ENCODE data around the gene GPR84. TPM values are rescaled to one million over a fixed set of nuclear protein-coding genes. Genes with fewer than 3 reads are reported as not detected.

GPR84 gene
- total and polyA plus RNA-seq, 9 of the 15 experiments (the other 6 are each of a cell fraction or from before 2014, with no cell fraction given): 0.07 to 0.18 (median 0.11) TPM; not detected in 5

GRCh38 chr12:54370171-54370730 is 6.0 kb upstream of the GPR84 start (continued):
- TF ChIP-seq UBTF (IDR thresholded peaks at IDR 0.05; ENCODE audit: borderline replicate concordance in 1 of 2, low read depth in 2 of 2, low read length in 2 of 2) (peak in 1 of 2 experiments; percentile 81; a peak in 1 of 4 replicates), ZBTB7A (IDR thresholded peaks at IDR 0.05; ENCODE audit: borderline replicate concordance, control insufficient read depth, low read depth, low read length) (peak; percentile 79; the same call in 1 of the 2 replicates), CREM (IDR thresholded peaks at IDR 0.05; ENCODE audit: low read depth) (peak; percentile 62; the same call in 1 of the 2 replicates), PHB2 (IDR thresholded peaks at IDR 0.05; ENCODE audit: low read depth) (no peak), ETS1 (conservative IDR thresholded peaks at IDR 0.05; ENCODE audit: control insufficient read depth, low read depth, low read length) (peak; percentile 76), ERF (CRISPR knock-in tag; IDR thresholded peaks at IDR 0.05) (no peak), WHSC1 (IDR thresholded peaks at IDR 0.05; ENCODE audit: low read length) (no peak), NR3C1 (CRISPR knock-in tag; IDR thresholded peaks at IDR 0.05) (no peak), MLLT1 (IDR thresholded peaks at IDR 0.05) (peak; percentile 26 to 46; a peak in 1 of 4 replicates), ZC3H8 (IDR thresholded peaks at IDR 0.05) (no peak), NFRKB (IDR thresholded peaks at IDR 0.05; ENCODE audit: low read depth) (no peak), JUND (IDR thresholded peaks at IDR 0.05; ENCODE audit: borderline replicate concordance, low read depth, low read length) (0 out of 2 replicates have a peak, but pooled peaks have one; percentile 12), JUND (tag; IDR thresholded peaks at IDR 0.05; ENCODE audit: borderline replicate concordance, low read depth, low read length) (no peak), CTCF (IDR thresholded peaks at IDR 0.05 in 2 of 3, conservative IDR thresholded peaks at IDR 0.05 in 1 of 3; ENCODE audit: insufficient read depth in 2 of 3, low read depth in 1 of 3, low read length in 3 of 3) (peak; percentile 90 to 97 (median 94)), HDAC1 (IDR thresholded peaks at IDR 0.05) (peak; percentile 74 to 87; a peak in 3 of 4 replicates), RAD51 (IDR thresholded peaks at IDR 0.05; ENCODE audit: borderline replicate concordance, low read depth) (0 out of 2 replicates have a peak, but pooled peaks have one; percentile 8), SMC3 (conservative IDR thresholded peaks at IDR 0.05; ENCODE audit: insufficient read depth, low read depth, low read length) (peak; percentile 85), JUN (IDR thresholded peaks at IDR 0.05; ENCODE audit: borderline replicate concordance, low read depth, low read length) (peak; percentile 38; the same call in 1 of the 2 replicates), JUN (CRISPR knock-in tag; IDR thresholded peaks at IDR 0.05; ENCODE audit: borderline replicate concordance) (no peak), ATF3 (IDR thresholded peaks at IDR 0.05) (no peak), ATF3 (CRISPR knock-in tag; conservative IDR thresholded peaks at IDR 0.05) (no peak)

Data from K562 (cell line).